Measurements from ENCODE around the gene LEF1.

DNA sequence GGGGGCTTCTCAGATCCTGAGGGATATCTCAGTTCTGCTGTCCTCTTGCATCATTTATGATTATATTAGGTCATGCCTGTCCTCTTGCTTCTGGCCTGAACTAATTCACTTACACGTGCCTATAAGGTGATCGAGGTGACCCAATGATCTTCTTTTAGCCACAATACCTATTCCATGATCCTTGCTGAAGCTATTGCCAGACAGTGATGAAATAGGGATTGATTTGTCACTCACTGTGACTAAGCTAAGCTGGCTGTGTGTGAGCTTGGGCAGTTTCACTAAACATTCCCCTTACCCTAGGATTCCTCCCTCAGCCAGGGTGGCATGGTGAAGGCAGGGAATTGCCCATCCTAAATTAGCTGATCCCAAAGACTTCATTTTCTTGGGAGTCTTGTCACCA lies 160.0 kb downstream of the LEF1 start:
- no peak for TF ChIP-seq POLR2A (IDR thresholded peaks at IDR 0.05; ENCODE audit: low read length)
- TF ChIP-seq GATA1 (IDR thresholded peaks at IDR 0.05; ENCODE audit: low read depth, low read length): no peak
